Liver (tissue), 9 donors: ENCODE data around the gene PRKD1. TPM values are rescaled to one million over a fixed set of nuclear protein-coding genes. Genes with fewer than 3 reads are reported as not detected.

Experiments
- DNase-seq: peaks from one replicate; pipeline ENCODE4 v3.0.0-alpha.2; 2017; ENCODE audit warnings: low spot score
- H3K27ac ChIP-seq, 2 donors: one replicate each; pipeline ENCODE4 v1.7.0; 2013; ENCODE audit warnings: inconsistent platforms in 2 of 2, low read length in 2 of 2, control low read depth in 1 of 2, low read depth in 1 of 2, mild to moderate bottlenecking in 1 of 2
- H3K27me3 ChIP-seq, 4 donors: one replicate each; pipeline versions ENCODE4 v1.6.1 to v1.7.0; 2013; ENCODE audit warnings: low read length in 3 of 4, inconsistent platforms in 1 of 4, mild to moderate bottlenecking in 1 of 4, moderate library complexity in 1 of 4; ENCODE audit not compliant: control insufficient read depth in 4 of 4, insufficient read depth in 4 of 4
- H3K36me3 ChIP-seq, 4 donors: one replicate each; pipeline versions ENCODE4 v1.6.1 to v1.7.0; 2013; ENCODE audit warnings: low read length in 3 of 4, mild to moderate bottlenecking in 3 of 4, low read depth in 1 of 4, moderate library complexity in 1 of 4; ENCODE audit not compliant: control insufficient read depth in 4 of 4, insufficient read depth in 3 of 4
- H3K4me1 ChIP-seq, 4 donors: one replicate each; pipeline versions ENCODE4 v1.6.1 to v1.7.0; 2013; ENCODE audit warnings: low read length in 3 of 4, mild to moderate bottlenecking in 3 of 4, moderate library complexity in 1 of 4; ENCODE audit not compliant: control insufficient read depth in 4 of 4, insufficient read depth in 4 of 4
- H3K4me3 ChIP-seq, 3 donors: one replicate each; pipeline versions ENCODE4 v1.6.1 to v1.7.0; 2013; ENCODE audit warnings: low read length in 3 of 3, control low read depth in 1 of 3, low read depth in 1 of 3, mild to moderate bottlenecking in 1 of 3
- H3K9ac ChIP-seq, 2 donors: one replicate each; pipeline ENCODE4 v1.7.0; 2013; ENCODE audit warnings: low read length in 2 of 2, mild to moderate bottlenecking in 2 of 2, moderate library complexity in 2 of 2, control low read depth in 1 of 2, low read depth in 1 of 2
- H3K9me3 ChIP-seq, 4 donors: one replicate each; pipeline versions ENCODE4 v1.6.1 to v1.7.0; 2013; ENCODE audit warnings: low read length in 3 of 4; ENCODE audit not compliant: control insufficient read depth in 4 of 4
- FOXA1 ChIP-seq: IDR thresholded peaks from 2 replicates; pipeline ENCODE4 v1.6.1; 2016; ENCODE audit warnings: antibody characterized with exemption
- HNF4A ChIP-seq, 2 donors: conservative IDR thresholded peaks; 2 replicates each; pipeline ENCODE4 v1.6.1; 2016; ENCODE audit warnings: antibody characterized with exemption in 2 of 2, mild to moderate bottlenecking in 2 of 2
- HNF4G ChIP-seq: IDR thresholded peaks from 2 replicates; pipeline ENCODE4 v1.6.1; 2016; ENCODE audit warnings: antibody characterized with exemption
- RAD21 ChIP-seq, 2 donors: IDR thresholded peaks; 2 replicates each; pipeline ENCODE4 v1.6.1; 2016; ENCODE audit warnings: antibody characterized with exemption in 2 of 2, mild to moderate bottlenecking in 2 of 2
- SP1 ChIP-seq: IDR thresholded peaks from 2 replicates; pipeline ENCODE4 v1.6.1; 2018; ENCODE audit warnings: antibody characterized with exemption, mild to moderate bottlenecking
- TAF1 ChIP-seq: conservative IDR thresholded peaks from 2 replicates; pipeline ENCODE4 v1.6.1; 2016; ENCODE audit warnings: antibody characterized with exemption, mild to moderate bottlenecking
- YY1 ChIP-seq: IDR thresholded peaks from 2 replicates; pipeline ENCODE4 v1.6.1; 2016; ENCODE audit warnings: antibody characterized with exemption, mild to moderate bottlenecking
- WGBS: extraction: QIAGEN DNeasy Blood & Tissue Kit; methylation state at CpG from one replicate; pipeline ENCODE4 v1.1.7; 2013; 5-methylcytosine and 5-hydroxymethylcytosine counted together
- polyA plus RNA-seq, 2 donors: library from polyadenylated mRNA; stranded (reverse) in 1 of 2; unstranded in 1 of 2; fragments of 200-250 nt in 1 of 2; fragments of >200 nt in 1 of 2; fragmentation: Nextera tagmentation in 1 of 2; extraction: Ambion mirVana in 1 of 2; gene quantifications; one replicate each; pipeline versions ENCODE4 v1.2.1 to v1.2.3, GENCODE V29; 2013 to 2015
- total RNA-seq, 2 donors: library from RNA; depleted of rRNA; stranded (reverse); fragments of >200 nt; gene quantifications; one replicate each; pipeline ENCODE4 v1.2.3, GENCODE V29; 2014
- TF ChIP-seq, protein P1 (sequence below): IDR thresholded peaks from 2 replicates; pipeline ENCODE4 v1.6.1; 2016; ENCODE audit warnings: antibody characterized with exemption
- TF ChIP-seq, protein P2 (sequence below): fragments of 150-350 bp; IDR thresholded peaks from 2 replicates; pipeline ENCODE4 v1.5.1; 2017; ENCODE audit warnings: improper control_type of control experiment, low read depth, low read length; ENCODE audit not compliant: missing input control
- TF ChIP-seq, protein P3 (sequence below): IDR thresholded peaks from 2 replicates; pipeline ENCODE4 v1.6.1; 2016; ENCODE audit warnings: antibody characterized with exemption, mild to moderate bottlenecking
- TF ChIP-seq, protein P4 (sequence below): IDR thresholded peaks from 2 replicates; pipeline ENCODE4 v1.6.1; 2016; ENCODE audit warnings: antibody characterized with exemption
- donor health status: healthy.
- donor health status: healthy.
- donor health status: healthy.
- donor health status: healthy.
- donor health status: healthy.

The PRKD1 gene
- total and polyA plus RNA-seq, 4 donors: 0.85 to 5.0 (median 0.99) TPM

DNA sequence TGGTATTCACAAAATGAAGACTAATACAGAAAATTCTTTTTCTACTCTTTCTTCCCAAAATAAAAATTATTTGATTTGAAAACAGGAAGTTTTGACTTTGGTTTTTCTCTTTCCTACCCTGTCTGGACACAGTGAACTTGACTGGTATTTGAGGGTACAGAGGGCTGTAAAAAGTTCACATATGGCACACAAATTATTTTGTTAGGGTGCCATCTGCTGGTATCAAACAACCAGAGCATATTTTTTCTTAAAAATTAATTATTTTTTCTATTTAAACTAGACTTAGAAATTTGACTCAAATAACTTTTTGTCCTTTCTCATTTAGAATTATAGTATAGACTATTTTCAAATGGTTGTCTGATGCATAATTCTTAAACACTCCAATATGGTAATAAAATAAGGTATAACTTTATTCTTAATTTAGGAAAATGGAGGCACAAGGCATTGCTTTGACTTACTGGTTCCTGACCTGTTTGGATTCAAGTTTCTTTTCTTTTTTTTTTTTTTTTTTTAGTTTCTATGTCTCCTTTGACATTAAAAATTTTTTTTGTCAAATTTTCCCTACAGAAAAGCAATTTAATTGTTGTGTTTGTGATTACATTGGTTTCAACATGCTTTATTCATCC lies 390.6 kb downstream of the PRKD1 start:
- Histone ChIP-seq H3K27me3 (peaks cover 0 to 3% (median 0%) of the 10 kb centered on the region in 4 donors), H3K4me3 (no peak overlapping the region), H3K36me3 (no peaks in the 10 kb centered on the region), H3K9ac (no peak overlapping the region), H3K9me3 (no peaks in the 10 kb centered on the region), H3K27ac (no peak overlapping the region), H3K4me1 (no peaks in the 10 kb centered on the region)
- DNase-seq: no peak
- TF ChIP-seq FOXA1: no peak
- TF ChIP-seq, protein P1, sequence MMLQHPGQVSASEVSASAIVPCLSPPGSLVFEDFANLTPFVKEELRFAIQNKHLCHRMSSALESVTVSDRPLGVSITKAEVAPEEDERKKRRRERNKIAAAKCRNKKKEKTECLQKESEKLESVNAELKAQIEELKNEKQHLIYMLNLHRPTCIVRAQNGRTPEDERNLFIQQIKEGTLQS: no peak
- TF ChIP-seq TAF1: no peak
- no peak for TF ChIP-seq HNF4G
- TF ChIP-seq, protein P2, sequence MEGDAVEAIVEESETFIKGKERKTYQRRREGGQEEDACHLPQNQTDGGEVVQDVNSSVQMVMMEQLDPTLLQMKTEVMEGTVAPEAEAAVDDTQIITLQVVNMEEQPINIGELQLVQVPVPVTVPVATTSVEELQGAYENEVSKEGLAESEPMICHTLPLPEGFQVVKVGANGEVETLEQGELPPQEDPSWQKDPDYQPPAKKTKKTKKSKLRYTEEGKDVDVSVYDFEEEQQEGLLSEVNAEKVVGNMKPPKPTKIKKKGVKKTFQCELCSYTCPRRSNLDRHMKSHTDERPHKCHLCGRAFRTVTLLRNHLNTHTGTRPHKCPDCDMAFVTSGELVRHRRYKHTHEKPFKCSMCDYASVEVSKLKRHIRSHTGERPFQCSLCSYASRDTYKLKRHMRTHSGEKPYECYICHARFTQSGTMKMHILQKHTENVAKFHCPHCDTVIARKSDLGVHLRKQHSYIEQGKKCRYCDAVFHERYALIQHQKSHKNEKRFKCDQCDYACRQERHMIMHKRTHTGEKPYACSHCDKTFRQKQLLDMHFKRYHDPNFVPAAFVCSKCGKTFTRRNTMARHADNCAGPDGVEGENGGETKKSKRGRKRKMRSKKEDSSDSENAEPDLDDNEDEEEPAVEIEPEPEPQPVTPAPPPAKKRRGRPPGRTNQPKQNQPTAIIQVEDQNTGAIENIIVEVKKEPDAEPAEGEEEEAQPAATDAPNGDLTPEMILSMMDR: peak; percentile 28
- peak; percentile 50 to 64 for TF ChIP-seq RAD21 (IDR thresholded peaks at IDR 0.05)
- TF ChIP-seq HNF4A (conservative IDR thresholded peaks at IDR 0.05): no peak

DNA sequence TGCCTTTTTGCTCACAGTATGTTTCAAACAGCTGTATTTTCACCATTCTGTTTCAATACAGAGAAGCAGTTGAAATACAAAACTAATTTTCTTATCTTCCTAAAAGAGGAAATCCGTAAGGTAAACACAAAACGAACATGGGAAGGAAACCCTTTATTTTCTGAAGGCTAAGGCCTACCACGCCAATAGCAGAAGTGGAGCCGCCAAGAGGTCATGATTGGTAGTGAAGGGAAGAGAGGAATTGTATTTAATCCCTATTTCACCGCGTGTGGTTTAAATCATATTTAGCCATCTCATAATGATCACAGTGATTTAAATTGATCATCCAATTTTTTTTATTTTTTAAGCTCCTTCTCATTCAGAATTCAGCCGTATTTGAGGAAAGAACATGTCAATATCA lies 398.2 kb downstream of the PRKD1 start:
- no peak overlapping the region for H3K9ac ChIP-seq
- no peaks in the 10 kb centered on the region for H3K9me3 ChIP-seq
- no peak for DNase-seq
- no peaks in the 10 kb centered on the region for H3K36me3 ChIP-seq
- no peak overlapping the region for H3K4me3 ChIP-seq
- H3K27ac ChIP-seq: no peak overlapping the region
- 48% methylated on average over 7 of the region's 7 CpGs for WGBS
- peaks cover 0 to 1% (median 0%) of the 10 kb centered on the region in 4 donors for H3K27me3 ChIP-seq
- TF ChIP-seq, protein P3, sequence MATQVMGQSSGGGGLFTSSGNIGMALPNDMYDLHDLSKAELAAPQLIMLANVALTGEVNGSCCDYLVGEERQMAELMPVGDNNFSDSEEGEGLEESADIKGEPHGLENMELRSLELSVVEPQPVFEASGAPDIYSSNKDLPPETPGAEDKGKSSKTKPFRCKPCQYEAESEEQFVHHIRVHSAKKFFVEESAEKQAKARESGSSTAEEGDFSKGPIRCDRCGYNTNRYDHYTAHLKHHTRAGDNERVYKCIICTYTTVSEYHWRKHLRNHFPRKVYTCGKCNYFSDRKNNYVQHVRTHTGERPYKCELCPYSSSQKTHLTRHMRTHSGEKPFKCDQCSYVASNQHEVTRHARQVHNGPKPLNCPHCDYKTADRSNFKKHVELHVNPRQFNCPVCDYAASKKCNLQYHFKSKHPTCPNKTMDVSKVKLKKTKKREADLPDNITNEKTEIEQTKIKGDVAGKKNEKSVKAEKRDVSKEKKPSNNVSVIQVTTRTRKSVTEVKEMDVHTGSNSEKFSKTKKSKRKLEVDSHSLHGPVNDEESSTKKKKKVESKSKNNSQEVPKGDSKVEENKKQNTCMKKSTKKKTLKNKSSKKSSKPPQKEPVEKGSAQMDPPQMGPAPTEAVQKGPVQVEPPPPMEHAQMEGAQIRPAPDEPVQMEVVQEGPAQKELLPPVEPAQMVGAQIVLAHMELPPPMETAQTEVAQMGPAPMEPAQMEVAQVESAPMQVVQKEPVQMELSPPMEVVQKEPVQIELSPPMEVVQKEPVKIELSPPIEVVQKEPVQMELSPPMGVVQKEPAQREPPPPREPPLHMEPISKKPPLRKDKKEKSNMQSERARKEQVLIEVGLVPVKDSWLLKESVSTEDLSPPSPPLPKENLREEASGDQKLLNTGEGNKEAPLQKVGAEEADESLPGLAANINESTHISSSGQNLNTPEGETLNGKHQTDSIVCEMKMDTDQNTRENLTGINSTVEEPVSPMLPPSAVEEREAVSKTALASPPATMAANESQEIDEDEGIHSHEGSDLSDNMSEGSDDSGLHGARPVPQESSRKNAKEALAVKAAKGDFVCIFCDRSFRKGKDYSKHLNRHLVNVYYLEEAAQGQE: no peak
- no peak for TF ChIP-seq HNF4G
- no peak for TF ChIP-seq YY1
- TF ChIP-seq, protein P2: no peak
- TF ChIP-seq, protein P4, sequence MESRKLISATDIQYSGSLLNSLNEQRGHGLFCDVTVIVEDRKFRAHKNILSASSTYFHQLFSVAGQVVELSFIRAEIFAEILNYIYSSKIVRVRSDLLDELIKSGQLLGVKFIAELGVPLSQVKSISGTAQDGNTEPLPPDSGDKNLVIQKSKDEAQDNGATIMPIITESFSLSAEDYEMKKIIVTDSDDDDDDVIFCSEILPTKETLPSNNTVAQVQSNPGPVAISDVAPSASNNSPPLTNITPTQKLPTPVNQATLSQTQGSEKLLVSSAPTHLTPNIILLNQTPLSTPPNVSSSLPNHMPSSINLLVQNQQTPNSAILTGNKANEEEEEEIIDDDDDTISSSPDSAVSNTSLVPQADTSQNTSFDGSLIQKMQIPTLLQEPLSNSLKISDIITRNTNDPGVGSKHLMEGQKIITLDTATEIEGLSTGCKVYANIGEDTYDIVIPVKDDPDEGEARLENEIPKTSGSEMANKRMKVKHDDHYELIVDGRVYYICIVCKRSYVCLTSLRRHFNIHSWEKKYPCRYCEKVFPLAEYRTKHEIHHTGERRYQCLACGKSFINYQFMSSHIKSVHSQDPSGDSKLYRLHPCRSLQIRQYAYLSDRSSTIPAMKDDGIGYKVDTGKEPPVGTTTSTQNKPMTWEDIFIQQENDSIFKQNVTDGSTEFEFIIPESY: no peak
- TF ChIP-seq SP1: no peak
- TF ChIP-seq RAD21 (IDR thresholded peaks at IDR 0.05): no peak
- TF ChIP-seq FOXA1: no peak
- TF ChIP-seq, protein P1: no peak
- TF ChIP-seq HNF4A (conservative IDR thresholded peaks at IDR 0.05): no peak
- H3K4me1 ChIP-seq: no peaks in the 10 kb centered on the region
